Measurements from ENCODE around the gene SVEP1.

GRCh38 chr9:110538647-110539041 is 40.9 kb downstream of the SVEP1 start:
- no peak for TF ChIP-seq CTCF (tag by site-specific recombination; IDR thresholded peaks at IDR 0.05)
- TF ChIP-seq ZNF23 (tag by site-specific recombination; IDR thresholded peaks at IDR 0.05; ENCODE audit: borderline replicate concordance) = no peak
- TF ChIP-seq ZNF660 (tag by site-specific recombination; IDR thresholded peaks at IDR 0.05) = no peak
- TF ChIP-seq ZNF10 (tag by site-specific recombination; IDR thresholded peaks at IDR 0.05) = no peak
- no peak for TF ChIP-seq ZNF202 (tag by site-specific recombination; IDR thresholded peaks at IDR 0.05; ENCODE audit: borderline replicate concordance)
- no peak for TF ChIP-seq ZNF416 (tag by site-specific recombination; IDR thresholded peaks at IDR 0.05)
- no peak for TF ChIP-seq ZNF132 (tag by site-specific recombination; IDR thresholded peaks at IDR 0.05; ENCODE audit: borderline replicate concordance)
- no peak for TF ChIP-seq ZBTB49 (tag by site-specific recombination; IDR thresholded peaks at IDR 0.05; ENCODE audit: low read depth)
- TF ChIP-seq ZNF623 (tag by site-specific recombination; IDR thresholded peaks at IDR 0.05) = no peak
- TF ChIP-seq YY1 (tag by site-specific recombination; IDR thresholded peaks at IDR 0.05) = no peak
- no peak for TF ChIP-seq ZNF664 (tag by site-specific recombination; IDR thresholded peaks at IDR 0.05)
- no peak for TF ChIP-seq ZBTB21 (tag by site-specific recombination; IDR thresholded peaks at IDR 0.05)
- no peak for TF ChIP-seq ZNF518A (tag by site-specific recombination; conservative IDR thresholded peaks at IDR 0.05; ENCODE audit: low read depth)
- TF ChIP-seq REST (tag by site-specific recombination; IDR thresholded peaks at IDR 0.05) = no peak
